ENCODE results near the gene STK25.
"Not testable (repeated sequence)": the region's sequence is repeated elsewhere in the genome, so short reads cannot be mapped to it uniquely, and the experiment has no call there.

Gene STK25

GRCh38 chr2:241461693-241462677 lies 46.4 kb downstream of the STK25 start:
- DNase-seq: no peak

DNA sequence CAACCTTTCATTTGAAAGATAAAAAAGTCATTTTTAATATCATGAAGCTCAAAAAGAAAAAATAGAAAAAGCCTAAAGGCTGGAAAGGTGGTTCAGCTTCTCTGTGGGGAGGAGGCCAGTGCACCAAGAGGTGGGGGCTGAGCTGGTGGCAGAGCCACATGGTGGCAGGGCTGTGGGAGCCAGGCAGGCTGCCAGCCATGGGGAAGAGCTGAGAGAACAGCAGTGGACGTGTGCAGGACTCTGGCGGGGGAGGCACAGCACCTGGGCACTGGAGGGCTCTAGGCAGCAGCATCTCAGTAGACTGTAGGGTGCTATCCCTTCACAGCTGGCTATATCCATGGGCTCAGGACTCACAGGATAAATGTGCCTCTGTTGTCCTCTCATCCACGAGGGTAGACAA lies 47.8 kb downstream of the STK25 start:
- no peak for DNase-seq

DNA sequence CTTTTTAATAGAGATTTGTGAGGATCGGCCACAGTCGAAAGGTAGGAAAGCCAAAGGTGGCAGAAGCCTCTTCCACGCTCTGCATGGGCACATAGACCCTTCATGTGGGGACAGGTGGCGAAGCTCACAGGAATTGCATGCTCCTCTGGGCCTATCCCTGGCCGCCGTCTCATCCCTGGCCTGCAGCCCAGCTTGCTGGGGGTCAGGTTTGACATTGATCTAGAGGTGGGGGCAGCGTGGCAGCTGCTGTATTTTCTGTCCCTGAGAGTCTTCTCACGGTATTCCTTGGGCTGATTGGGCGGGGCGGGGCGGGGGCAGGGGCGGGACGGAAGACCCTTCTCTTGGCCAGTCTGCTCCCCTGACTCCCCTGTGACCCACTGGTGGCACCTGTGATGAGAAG lies 48.9 kb downstream of the STK25 start:
- DNase-seq: no peak

GRCh38 chr2:241458687-241459086 lies 49.7 kb downstream of the STK25 start:
- DNase-seq: no peak

DNA sequence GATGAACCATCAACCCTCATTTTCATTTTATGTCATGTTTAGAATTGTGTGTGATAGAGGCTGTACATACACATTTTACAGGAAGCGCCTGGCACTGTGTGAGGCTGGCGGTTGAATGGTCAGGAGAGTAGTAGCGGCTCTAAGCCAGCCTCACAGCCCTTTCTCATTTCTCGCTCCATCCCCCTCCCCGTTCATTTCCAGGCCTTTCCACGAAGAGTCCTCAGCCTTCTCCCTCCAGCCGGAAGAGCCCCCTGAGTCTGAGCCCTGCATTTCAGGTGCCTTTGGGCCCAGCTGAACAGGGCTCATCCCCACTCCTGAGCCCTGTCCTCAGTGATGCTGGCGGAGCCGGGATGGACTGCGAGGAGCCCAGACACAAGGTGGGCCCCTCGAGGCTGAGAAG lies 51.8 kb downstream of the STK25 start:
- no peak for DNase-seq

DNA sequence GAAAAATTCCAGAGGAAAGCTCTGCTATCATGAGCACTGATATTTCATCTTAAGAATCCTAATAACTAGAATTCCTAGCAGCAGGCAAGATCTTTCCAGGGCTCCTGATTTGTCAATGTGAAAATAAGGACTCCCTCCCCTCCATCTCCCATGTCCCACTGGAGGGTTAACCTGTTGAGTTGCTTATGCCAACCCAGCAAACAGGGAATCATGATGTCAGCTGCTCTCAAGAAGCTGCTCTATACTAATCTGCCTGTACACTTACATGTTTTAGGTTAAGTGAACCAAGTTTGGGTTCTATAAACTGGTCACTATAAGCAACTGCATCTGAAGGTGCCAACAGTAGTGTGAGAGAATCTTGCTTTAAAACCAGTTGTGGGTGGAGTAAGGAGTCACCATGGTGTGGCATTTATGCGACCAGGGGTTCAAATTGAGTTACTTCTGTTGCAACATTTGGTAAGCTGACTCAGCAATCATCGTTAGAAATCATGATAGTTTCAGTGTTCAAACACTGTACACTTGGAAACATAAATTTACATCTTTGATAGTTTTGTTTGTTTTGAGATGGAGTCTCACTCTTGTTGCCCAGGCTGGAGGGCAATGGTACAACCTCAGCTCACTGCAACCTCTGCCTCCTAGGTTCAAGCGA lies 53.4 kb downstream of the STK25 start:
- no peak for DNase-seq

DNA sequence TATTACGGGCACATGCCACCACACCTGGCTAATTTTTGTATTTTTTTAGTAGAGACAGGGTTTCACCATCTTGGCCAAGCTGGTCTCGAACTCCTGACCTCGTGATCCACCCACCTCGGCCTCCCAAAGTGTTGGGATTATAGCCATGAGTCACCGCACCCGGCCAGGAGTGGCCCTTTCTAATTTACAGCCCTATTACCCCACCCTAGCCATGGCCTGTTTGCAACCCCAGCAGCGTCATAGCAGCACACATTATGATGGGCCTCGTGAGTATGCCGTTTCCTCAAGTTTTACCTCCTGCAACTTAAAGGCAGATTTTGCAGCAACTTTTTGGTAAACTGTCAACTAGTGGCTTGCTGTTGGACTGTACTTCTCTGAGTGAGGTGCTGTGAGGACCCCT lies 54.5 kb downstream of the STK25 start:
- not testable (repeated sequence) for DNase-seq

DNA sequence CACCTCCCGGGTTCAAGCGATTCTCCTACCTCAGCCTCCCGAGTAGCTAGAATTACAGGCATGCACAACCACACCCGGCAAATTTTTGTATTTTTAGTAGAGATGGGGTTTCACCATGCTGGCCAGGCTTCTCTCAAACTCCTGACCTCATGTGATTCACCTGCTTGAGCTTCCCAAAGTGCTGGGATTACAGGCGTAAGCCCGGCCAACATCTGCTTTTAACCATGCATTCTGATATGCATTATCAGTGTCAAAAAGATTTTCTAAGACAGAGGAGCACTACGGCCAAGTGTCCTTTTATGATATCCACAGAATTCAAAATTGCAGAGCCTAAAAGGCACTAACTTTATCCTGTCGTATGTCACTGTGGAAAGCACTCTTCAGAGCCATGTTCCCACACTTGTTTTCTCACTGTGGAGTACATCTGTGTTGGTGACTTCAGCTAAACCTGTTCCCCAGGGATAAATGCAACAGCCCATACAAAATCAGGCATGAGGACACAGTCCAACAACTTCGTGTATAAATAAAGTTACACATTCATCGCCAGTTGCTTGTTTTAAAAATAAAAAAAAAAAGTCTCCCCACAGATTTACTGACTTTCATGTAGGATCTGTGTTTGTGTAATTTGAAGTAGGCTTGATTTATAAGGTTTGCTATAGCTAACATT lies 56.4 kb downstream of the STK25 start:
- no peak for DNase-seq

DNA sequence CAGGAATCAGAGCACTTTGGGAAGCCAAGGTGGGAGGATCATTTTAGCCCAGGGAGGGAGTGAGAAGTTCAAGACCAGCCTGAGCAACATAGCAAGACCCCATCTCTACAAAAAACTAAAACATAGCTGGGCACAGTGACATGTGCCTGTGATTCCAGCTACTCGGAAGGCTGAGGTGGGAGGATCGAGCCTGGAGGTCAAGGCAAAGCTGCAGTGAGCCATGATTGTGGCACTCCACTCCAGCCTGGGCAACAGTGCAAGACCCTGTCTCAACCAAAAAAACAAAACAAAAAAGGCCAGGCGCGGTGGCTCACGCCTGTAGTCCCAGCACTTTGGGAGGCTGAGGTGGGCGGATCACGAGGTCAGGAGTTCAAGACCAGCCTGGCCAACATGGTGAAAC lies 58.3 kb downstream of the STK25 start:
- not testable (repeated sequence) for DNase-seq

DNA sequence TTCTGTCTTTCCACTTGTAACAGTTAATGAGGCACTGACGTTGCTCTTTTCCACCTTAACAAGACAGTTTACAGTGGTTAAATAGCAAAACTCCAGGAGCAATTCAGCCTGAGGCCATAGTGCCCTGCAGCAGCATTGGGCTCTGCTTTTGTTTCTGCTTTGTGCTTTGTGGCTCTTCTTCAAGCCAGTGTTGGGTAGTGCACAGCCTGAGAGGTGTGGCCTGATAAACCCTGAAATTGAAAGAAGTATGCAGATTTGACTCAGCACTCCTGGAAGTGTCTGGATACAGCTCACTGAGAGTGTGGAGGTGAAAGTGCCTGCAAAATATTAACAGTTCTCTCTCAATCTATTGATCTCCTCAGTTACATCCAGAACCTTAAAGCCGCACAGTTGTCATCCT lies 63.0 kb downstream of the STK25 start:
- no peak for DNase-seq

GRCh38 chr2:241443486-241444223 lies 64.7 kb downstream of the STK25 start:
- no peak for DNase-seq
